ENCODE results near the gene CNTRL. TPM values are rescaled to one million over a fixed set of nuclear protein-coding genes. Genes with fewer than 3 reads are reported as not detected.

Gene CNTRL
- total and polyA plus RNA-seq, 2 experiments from 2014 or later: 3.4 to 7.9 TPM

- Histone ChIP-seq H3K36me3 (replicated peaks; ENCODE audit: insufficient read depth, low read depth) (no peaks in the 10 kb centered on the region), H4K20me1 (ENCODE audit: insufficient read depth, poor library complexity, severe bottlenecking) (peaks cover 99% of the 10 kb centered on the region), H3K27ac (no peak overlapping the region), H3K9me2 (replicated peaks; ENCODE audit: insufficient read depth) (no peaks in the 10 kb centered on the region), H3K4me1 (ENCODE audit: insufficient read depth) (peaks cover 51% of the 10 kb centered on the region), H3K79me2 (peaks cover 100% of the 10 kb centered on the region), H3K27me3 (no peaks in the 10 kb centered on the region), H3K4me3 (no peak overlapping the region), H3K9me3 (ENCODE audit: low read depth) (no peaks in the 10 kb centered on the region), H3K4me2 (peak overlapping the region; percentile 35), H2AFZ (no peak overlapping the region)
- no peak for DNase-seq (ENCODE audit: low spot score)
- TF ChIP-seq EZH2 (IDR thresholded peaks at IDR 0.05; ENCODE audit: borderline replicate concordance) (no peak), EZH2phosphoT487 (IDR thresholded peaks at IDR 0.05; ENCODE audit: low read depth, severe bottlenecking, unreplicated experiment) (no peak)
- TF ChIP-seq, protein P1, sequence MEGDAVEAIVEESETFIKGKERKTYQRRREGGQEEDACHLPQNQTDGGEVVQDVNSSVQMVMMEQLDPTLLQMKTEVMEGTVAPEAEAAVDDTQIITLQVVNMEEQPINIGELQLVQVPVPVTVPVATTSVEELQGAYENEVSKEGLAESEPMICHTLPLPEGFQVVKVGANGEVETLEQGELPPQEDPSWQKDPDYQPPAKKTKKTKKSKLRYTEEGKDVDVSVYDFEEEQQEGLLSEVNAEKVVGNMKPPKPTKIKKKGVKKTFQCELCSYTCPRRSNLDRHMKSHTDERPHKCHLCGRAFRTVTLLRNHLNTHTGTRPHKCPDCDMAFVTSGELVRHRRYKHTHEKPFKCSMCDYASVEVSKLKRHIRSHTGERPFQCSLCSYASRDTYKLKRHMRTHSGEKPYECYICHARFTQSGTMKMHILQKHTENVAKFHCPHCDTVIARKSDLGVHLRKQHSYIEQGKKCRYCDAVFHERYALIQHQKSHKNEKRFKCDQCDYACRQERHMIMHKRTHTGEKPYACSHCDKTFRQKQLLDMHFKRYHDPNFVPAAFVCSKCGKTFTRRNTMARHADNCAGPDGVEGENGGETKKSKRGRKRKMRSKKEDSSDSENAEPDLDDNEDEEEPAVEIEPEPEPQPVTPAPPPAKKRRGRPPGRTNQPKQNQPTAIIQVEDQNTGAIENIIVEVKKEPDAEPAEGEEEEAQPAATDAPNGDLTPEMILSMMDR (IDR thresholded peaks at IDR 0.05; ENCODE audit: poor library complexity): no peak
- 72% methylated on average over 1 of the region's 1 CpG for WGBS (ENCODE audit: low lambda C conversion rate, missing lambda C conversion rate)
These were observed 120.0 kb downstream of the CNTRL start for GRCh38 chr9:121194730-121195129.

- H3K79me2 ChIP-seq: peaks cover 100% of the 10 kb centered on the region
- H4K20me1 ChIP-seq (ENCODE audit: insufficient read depth, poor library complexity, severe bottlenecking): peaks cover 96% of the 10 kb centered on the region
- WGBS (ENCODE audit: low lambda C conversion rate, missing lambda C conversion rate): 52% methylated on average over 4 of the region's 4 CpGs
- no peak for TF ChIP-seq EZH2phosphoT487 (IDR thresholded peaks at IDR 0.05; ENCODE audit: low read depth, severe bottlenecking, unreplicated experiment)
- TF ChIP-seq, protein P1 (IDR thresholded peaks at IDR 0.05; ENCODE audit: poor library complexity): no peak
- no peak for TF ChIP-seq EZH2 (IDR thresholded peaks at IDR 0.05; ENCODE audit: borderline replicate concordance)
- H3K36me3 ChIP-seq (replicated peaks; ENCODE audit: insufficient read depth, low read depth): no peaks in the 10 kb centered on the region
- H3K27ac ChIP-seq: no peak overlapping the region
- no peak for DNase-seq (ENCODE audit: low spot score)
- no peak overlapping the region for H2AFZ ChIP-seq
- H3K9me3 ChIP-seq (ENCODE audit: low read depth): no peaks in the 10 kb centered on the region
- H3K4me3 ChIP-seq: no peak overlapping the region
- no peaks in the 10 kb centered on the region for H3K27me3 ChIP-seq
- peak overlapping the region; percentile 94 for H3K4me2 ChIP-seq
- peaks cover 55% of the 10 kb centered on the region for H3K4me1 ChIP-seq (ENCODE audit: insufficient read depth)
- no peaks in the 10 kb centered on the region for H3K9me2 ChIP-seq (replicated peaks; ENCODE audit: insufficient read depth)
These were observed 121.6 kb downstream of the CNTRL start for GRCh38 chr9:121196389-121196788.

DNA sequence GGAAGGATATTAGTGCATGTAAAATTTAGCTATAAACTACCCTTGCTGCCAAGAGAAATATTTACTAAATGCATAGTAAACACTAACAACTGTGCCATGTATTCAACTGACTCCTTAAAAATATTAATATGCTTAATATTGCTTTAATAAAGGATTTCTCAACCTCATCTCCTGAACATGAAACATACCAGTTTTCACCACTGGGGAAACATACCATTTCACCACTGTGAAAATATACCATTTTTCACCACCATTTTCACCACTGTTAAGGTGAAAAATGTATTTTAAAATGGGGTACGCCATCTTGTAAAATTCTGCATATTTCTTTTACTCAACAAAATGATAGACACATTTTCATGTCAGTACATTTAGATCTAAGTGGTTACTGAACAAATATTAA lies 122.4 kb downstream of the CNTRL start:
- TF ChIP-seq EZH2 (IDR thresholded peaks at IDR 0.05; ENCODE audit: borderline replicate concordance): no peak
- TF ChIP-seq EZH2phosphoT487 (IDR thresholded peaks at IDR 0.05; ENCODE audit: low read depth, severe bottlenecking, unreplicated experiment): no peak
- TF ChIP-seq, protein P1 (IDR thresholded peaks at IDR 0.05; ENCODE audit: poor library complexity): no peak
- Histone ChIP-seq H3K4me1 (ENCODE audit: insufficient read depth) (peaks cover 55% of the 10 kb centered on the region), H2AFZ (no peak overlapping the region), H3K27me3 (no peaks in the 10 kb centered on the region), H4K20me1 (ENCODE audit: insufficient read depth, poor library complexity, severe bottlenecking) (peaks cover 89% of the 10 kb centered on the region), H3K4me3 (no peak overlapping the region), H3K9me2 (replicated peaks; ENCODE audit: insufficient read depth) (no peaks in the 10 kb centered on the region), H3K4me2 (peak overlapping the region; percentile 94), H3K27ac (no peak overlapping the region), H3K36me3 (replicated peaks; ENCODE audit: insufficient read depth, low read depth) (no peaks in the 10 kb centered on the region), H3K79me2 (peaks cover 94% of the 10 kb centered on the region), H3K9me3 (ENCODE audit: low read depth) (no peaks in the 10 kb centered on the region)
- 100% methylated on average over 1 of the region's 1 CpG for WGBS (ENCODE audit: low lambda C conversion rate, missing lambda C conversion rate)
- DNase-seq (ENCODE audit: low spot score): no peak

Data from hepatocyte (in vitro differentiated cells).